ENCODE measurements around the gene SIL1.
A peak's percentile ranks its signal among the peaks of the same experiment; 100 is the strongest.
"Not testable (repeated sequence)": the region's sequence is repeated elsewhere in the genome, so short reads cannot be mapped to it uniquely, and the experiment has no call there.

Gene SIL1

GRCh38 chr5:139019211-139019610, 179.0 kb downstream of the SIL1 start:
- no peak for DNase-seq

GRCh38 chr5:139017624-139018023, 180.5 kb downstream of the SIL1 start:
- no peak for DNase-seq

GRCh38 chr5:139016186-139016585, 182.0 kb downstream of the SIL1 start:
- DNase-seq, result no peak

- peak; percentile 34 for DNase-seq
Observed at GRCh38 chr5:139014726-139015125, 183.4 kb downstream of the SIL1 start.

- DNase-seq, result no peak
Observed at GRCh38 chr5:139012176-139012575, 186.0 kb downstream of the SIL1 start.

- not testable (repeated sequence) for DNase-seq
Observed at GRCh38 chr5:139011156-139011555, 187.0 kb downstream of the SIL1 start.

GRCh38 chr5:139004374-139005307, 193.5 kb downstream of the SIL1 start:
- DNase-seq, result peak; percentile 44

GRCh38 chr5:138999674-139000073, 198.5 kb downstream of the SIL1 start:
- no peak for DNase-seq

- no peak for DNase-seq
Observed at GRCh38 chr5:138998521-138998920, 199.6 kb downstream of the SIL1 start.

GRCh38 chr5:138996120-138996519, 202.0 kb downstream of the SIL1 start:
- no peak for DNase-seq

- DNase-seq, result no peak
Observed at GRCh38 chr5:138990986-138991590, 207.1 kb downstream of the SIL1 start.

- DNase-seq, result peak; percentile 58
Observed at GRCh38 chr5:138989720-138990119, 208.4 kb downstream of the SIL1 start.

- no peak for DNase-seq
Observed at GRCh38 chr5:138986186-138986800, 211.9 kb downstream of the SIL1 start.

GRCh38 chr5:138985683-138986082, 212.5 kb downstream of the SIL1 start:
- DNase-seq, result no peak

- DNase-seq, result no peak
Observed at GRCh38 chr5:138985256-138985655, 212.9 kb downstream of the SIL1 start.

- no peak for DNase-seq
Observed at GRCh38 chr5:138983984-138984383, 214.2 kb downstream of the SIL1 start.

GRCh38 chr5:138981586-138981985, 216.6 kb downstream of the SIL1 start:
- DNase-seq, result no peak

GRCh38 chr5:138981131-138981530, 217.0 kb downstream of the SIL1 start:
- peak; percentile 66 for DNase-seq

GRCh38 chr5:138980441-138980840, 217.7 kb downstream of the SIL1 start:
- no peak for DNase-seq

- DNase-seq, result no peak
Observed at GRCh38 chr5:138979684-138980280, 218.4 kb downstream of the SIL1 start.

GRCh38 chr5:138978581-138978980, 219.6 kb downstream of the SIL1 start:
- no peak for DNase-seq

- peak; percentile 76 for DNase-seq
Observed at GRCh38 chr5:138978080-138978479, 220.1 kb downstream of the SIL1 start.
